GM18868 (cell line): ENCODE data around the gene ALS2.
"Not testable (repeated sequence)": the region's sequence is repeated elsewhere in the genome, so short reads cannot be mapped to it uniquely, and the experiment has no call there.

ENCODE experiments used
- ATAC-seq: cut with Tn5 transposase; IDR thresholded peaks from one replicate; pipeline ENCODE4 v1.9.1; 2021; ENCODE audit warnings: mild to moderate bottlenecking, moderate library complexity; ENCODE audit not compliant: unreplicated experiment

Gene ALS2

DNA sequence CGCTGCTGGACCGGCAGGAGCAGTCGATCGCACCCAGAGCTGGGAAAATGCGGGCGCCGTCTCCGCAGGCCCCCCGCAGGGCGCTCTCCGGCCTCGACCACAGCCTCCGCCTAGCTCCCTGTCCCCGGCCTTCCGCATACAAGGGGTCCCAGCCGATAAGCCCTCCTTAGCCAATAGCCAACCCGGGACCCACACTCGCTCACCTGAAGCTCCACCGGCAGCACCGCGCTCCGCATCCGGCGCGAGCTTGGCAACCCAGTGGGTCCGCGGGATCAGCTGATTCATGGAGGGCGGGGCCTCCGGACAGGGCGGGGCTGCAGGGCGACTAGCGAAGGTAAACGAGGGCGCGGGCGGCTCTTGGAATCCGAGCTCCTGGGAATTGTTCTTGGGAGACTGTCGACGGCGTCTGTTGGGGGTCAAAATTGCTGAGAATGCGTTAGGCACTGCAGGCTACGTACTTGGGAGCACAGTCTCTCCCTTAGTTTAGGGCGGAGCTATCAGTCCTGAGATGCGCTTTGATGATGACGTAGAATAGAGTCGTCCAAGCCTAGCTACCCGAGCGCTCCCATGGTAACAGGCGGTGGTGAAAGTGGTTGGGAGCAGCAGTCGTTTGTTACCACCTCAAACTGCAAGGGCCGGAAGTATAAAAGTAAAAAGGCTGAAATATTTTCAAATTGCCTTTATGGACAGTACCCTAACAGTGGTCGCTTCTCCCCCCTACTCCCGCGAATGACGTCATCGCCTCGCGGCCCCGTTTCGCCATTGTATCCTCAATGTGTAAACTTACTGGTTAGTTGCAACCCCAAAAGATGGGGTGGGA, at the start of gene ALS2:
Gene ALS2 (minus strand): TSS at position 260 of the 820 bp plus-strand sequence. CDS start 12,048 bp downstream, outside the sequence.
- ATAC-seq = peak; percentile 95

DNA sequence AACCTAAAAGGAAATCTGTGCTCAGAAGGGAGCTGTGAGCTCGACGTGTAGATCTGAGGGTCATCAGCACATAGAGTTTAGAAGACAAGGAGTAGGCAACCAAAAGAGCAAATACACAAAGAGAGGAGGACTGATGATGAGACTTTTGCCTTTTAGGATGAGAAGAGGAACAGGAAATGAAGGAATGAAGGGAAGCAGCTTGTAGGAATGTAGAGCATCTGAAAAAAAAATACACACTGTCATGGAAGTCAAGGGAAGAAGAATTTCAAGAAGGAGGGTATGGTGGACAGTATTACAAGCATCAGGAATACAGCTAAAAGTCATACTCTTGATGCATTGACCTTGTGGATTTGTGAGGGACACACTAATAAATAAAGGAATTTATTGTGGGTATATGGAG, 47.5 kb upstream of the ALS2 start:
- no peak for ATAC-seq

DNA sequence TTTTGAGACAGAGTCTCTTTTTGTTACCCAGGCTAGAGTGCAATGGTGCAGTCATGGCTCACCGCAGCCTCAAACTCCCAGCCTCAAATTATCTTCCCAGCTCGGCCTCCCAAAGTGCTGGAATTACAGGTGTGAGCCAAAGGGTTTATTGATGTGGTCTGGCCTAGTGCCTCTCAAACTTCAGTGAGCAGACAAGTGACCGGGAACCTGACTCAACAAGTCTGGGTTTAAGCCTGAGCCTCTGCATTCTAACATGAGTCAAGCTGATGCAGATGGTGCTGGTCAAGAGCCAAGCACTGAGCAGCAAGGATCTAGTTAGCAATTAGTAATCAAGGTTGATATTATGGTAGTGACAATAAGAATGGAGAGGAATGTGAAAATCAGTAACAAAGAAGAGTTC, 46.9 kb upstream of the ALS2 start:
- no peak for ATAC-seq

DNA sequence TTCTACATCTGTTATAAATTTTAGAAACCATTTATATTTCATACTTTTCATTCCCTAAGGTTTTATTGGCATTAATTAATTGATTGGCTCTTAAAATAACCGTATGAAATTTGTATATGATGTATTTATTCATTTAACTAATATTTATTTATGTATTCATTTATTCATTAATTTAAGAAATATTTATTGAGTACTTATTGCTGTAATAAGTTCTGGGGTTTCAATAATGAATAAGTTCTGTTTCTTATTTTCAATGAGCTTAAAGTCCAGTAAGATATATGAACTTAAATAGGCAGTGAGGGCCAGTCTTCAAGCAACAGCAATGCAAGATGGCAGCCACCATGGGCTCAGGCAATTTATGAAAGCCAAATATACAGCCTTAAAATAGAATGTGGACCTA, 43.5 kb upstream of the ALS2 start:
- ATAC-seq = no peak

DNA sequence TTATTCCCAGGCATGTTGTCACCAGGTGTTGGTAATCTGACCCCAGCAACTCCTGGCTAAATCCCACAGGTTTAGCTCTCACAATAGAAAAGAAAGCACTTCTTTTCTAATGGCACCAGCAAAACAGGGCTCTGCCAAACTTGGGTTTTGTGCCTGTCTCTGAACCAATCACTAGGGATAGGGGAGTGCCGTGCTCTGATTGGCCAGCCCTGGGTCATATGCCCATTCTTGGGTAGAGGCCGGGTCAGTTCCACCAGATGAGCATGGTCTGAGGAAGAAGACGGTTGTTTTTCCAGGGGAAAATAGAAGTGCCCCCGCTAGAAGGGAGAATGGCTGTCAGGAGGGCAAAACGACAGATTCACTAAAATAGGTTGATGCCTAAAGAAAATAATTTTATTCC, 40.3 kb upstream of the ALS2 start:
- ATAC-seq = no peak

DNA sequence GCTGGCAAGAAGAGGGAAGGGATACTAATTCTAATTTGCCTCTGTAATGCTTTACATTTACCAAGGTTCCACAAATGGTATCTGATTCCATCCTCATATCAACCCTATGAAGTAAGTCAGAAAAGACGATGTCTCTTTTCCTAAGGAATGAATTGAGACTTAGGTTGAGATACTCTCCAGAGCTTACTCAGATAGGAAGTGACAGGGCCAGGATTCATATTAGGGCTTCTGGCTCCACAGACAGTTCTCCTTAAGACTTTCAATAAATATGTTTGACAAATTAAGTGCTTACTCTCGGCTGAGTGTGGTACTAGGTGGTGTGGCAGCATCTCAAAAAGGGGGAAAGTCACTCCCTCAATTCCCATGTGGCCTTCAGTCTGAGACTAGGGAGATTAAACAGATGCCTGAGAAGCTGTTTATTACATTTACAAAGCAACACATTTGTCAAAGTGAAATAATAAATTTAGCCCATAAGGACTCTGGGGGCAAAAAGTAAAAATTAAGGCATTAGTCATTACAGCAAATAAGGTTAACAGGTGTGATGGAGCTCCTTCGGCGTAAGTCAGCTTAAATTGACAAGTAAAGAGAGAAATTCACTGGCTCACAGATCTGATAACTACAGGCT, 39.8 kb upstream of the ALS2 start:
- ATAC-seq = no peak

DNA sequence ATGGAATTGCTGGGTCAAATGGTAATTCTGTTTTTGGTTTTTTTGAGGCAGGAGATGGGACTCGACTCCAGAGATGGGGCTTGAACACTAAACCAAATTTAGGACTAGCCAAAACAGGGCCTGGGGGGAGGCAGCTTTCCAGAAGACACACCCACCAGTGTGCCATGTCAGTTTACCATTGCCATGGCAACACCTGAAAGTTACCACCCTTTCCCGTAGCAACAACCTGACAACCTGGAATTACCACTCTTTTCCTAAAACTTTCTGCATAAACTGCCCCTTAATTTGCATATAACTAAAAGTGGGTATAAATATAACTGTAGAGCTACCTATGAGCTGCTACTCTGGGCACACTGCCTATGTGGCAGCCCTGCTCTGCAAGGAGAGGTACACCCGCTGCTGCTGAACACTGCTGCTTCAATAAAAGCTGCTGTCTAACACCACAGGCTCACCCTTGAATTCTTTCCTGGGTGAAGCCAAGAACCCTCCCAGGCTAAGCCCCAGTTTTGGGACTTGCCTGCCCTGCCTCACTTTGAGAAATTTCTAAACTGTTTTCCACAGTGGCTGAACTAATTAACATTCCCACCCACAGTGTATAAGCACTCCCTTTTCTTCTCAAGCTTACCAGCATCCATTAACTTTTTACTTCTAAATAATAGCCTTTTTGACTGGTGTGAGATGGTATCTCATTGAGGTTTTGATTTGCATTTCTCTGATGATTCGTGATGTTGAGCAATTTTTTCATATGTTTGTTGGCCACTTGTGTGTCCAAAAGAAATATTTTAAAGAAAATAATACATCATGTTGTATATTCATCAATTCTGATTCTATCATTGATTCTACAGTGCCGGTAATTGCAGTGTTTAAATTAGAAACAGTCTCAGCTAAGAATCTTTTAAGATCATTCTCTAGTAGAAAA, 36.2 kb upstream of the ALS2 start:
- no peak for ATAC-seq

DNA sequence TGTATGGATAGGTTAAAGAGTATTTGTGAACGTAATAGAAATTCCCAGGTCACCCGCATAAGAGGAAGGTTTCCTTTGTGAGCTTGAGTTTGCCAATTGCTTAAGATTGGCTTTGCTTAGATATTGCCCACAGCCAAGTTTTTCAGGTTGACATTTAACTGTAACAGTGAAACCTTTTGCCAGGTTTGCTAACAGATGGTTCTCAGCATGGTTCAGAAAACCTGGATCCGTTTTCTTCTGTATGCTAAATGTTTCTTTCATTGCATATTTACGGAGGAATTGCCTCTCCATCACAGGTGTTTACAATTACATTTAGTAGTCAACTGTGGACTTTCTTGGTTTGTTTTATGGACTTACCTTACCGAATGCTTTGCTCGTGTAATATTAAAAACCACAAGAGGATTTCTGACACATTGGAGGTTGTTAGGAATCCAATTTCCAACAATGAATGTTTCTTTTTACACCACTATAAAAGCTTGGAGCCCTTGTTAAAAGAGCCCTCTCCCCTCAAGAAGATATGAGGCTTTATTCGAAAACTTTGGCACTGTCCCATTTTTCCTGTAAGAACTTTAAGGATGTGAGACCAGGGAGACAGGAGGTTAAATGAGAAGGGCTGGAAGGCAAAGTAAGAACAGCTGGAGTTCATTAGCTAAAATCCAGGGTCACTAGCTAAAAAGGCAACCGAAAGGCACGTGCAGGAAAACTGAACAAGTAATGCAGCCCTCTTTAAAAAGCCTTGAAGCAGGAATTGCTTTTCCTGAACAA, 33.4 kb upstream of the ALS2 start:
- ATAC-seq = no peak

DNA sequence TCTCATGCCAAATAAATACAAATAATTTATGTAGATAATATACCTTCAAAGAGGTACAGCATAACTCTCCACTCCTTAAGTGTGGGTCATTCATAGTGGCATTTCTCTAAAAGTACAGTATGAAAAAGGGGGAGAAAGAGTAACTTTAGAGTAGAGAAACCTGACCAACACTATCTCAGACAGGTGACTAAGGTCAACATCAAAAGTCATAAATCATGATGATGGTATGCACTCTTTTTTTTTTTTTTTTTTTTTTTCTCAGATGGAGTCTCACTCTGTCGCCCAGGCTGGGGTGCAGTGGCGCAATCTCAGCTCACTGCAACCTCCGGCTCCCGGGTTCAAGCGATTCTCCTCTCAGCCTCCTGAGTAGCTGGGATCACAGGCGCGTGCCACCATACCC, 29.9 kb upstream of the ALS2 start:
- not testable (repeated sequence) for ATAC-seq

DNA sequence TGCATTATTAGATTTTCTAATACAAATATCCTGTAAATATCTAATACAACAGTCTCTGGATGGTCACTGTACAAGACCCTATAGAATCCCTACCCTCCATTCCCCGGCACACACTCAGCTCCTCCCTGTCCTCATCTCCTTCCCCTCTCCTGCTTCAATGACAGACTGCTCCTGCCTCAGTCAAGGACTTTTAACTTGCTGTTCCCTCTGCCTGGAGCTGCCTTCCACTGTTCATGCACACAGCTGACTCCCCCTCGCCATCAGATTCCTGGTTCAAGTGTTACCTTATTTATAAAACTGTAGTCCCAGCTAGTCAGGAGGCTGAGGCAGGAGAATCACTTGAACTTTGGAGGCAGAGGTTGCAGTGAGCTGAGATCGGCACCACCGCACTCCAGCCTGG, 28.9 kb upstream of the ALS2 start:
- ATAC-seq = no peak

DNA sequence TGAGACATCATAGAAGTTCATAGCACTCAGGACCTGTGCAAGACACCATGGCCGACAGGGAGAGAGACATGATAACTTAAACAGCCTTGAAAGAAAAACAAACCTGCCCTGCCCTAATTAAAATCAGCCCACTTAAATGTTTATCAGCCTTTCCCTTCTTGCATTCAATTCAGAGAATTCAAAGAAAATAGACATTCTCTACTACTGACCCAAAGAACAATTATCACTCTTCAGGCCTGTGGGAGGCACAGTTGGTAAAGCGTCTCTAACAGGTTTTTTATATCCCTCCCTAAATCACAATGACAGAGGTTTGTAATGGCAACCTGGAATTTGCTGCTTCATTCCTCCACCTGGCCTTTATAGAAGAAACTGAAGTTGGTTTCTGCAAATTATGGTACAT, 27.3 kb upstream of the ALS2 start:
- ATAC-seq = no peak

DNA sequence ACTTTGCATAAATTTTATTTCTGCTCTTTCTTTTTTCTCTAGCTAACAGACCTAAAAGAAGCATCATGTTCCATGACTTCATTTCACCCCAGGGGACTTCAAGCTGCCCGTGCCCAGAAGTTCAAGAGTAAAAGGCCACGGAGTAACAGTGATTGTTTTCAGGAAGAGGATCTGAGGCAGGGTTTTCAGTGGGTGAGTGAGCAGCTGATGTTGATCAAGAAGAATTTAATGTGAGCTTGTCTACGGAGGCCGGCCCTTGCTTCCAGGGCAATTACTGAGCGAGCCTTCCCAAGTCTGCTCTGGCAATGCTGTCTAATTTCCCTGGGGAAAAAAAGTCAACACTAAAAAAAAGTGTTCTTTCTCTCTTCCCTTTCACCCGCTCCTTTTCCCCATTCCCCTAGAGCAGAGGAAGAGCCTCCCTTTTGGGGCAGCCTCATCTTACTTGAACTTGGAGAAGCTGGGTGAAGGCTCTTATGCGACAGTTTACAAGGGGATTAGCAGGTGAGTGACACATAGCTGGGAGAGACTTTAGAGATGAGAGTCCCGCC, 26.8 kb upstream of the ALS2 start:
- ATAC-seq = no peak

DNA sequence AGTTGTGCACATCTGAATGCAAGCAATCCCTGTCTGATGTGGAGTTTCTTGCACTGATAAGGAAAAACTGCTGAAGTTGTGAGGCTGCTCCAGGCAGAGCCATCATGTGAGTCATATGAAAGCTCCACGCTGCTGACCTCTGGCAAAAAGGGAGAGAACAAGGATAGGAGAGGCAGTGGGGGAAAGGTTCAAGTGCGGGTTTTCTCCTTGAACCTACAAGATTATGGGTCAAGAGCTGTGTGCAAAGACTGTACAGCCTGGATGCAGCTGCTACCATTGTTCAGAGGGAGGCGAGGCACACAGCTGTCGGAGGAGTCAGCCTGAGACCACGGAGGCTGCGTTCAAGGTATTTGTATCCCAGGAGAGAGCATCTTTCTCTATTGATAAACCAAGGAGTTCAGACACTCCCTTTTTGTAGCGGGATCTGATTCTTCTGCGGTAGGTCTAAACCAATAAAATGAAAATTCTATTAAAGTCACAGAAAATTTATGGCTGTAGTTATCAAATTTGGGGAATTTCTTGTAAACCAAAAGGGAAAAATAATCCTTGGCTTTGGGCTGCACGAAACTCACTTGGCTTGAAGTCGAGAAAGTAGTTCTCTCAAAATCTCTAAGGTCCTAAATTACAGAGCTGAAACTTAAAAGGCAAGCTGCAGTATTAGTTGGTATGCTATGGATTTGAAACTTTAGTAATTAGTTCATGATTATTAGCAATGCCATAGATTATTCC, 25.9 kb upstream of the ALS2 start, which contains the start of gene CDK15:
Gene CDK15 (plus strand): TSS at position 96 of the 729 bp plus-strand sequence. CDS start 128 bp downstream, at position 224.
- no peak for ATAC-seq

DNA sequence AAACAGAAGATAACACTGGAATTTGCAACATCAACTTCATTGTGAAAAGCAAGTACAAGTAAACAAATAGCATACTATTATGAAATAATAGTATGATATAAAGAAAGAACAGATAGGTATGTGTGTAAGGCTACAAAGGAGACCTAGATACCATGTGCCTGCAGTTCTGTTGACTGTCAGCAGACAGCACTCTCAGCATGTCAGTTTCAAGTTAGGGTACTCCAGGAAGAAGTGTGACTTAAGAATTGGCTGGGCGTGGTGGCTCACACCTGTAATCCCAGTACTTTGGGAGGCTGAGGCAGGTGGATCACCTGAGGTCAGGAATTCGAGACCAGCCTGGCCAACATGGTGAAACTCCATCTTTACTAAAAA, 18.2 kb upstream of the ALS2 start:
- not testable (repeated sequence) for ATAC-seq

DNA sequence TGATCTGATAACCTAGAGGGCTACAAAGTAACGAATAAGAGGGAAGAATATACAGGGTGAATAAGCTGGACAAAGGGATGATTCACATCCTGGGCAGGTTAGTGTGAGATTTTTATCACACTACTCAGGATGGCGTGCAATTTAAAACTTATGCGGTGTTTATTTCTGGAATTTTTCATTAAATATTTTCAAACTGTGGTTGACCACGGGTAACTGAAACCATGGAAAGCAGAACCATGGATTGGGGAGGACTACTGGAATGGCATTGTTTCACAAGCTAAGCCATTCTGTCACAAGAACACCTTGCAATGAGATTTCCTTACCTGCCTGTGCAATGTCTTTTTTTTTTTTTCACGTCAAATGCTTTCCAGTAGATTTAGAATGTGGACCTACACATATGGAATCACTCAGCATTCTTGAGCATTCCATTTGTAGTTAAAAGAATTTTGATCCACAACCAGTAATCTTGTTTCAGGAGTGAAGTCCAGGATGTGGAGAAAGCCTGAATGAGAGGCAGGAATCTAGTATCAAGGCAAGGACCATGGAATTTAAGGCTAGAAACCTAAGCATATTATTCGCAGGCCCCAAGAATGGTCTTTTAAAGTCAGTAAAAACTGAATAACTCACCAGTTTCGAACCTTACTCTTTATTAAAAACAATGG, 17.6 kb upstream of the ALS2 start:
- ATAC-seq = no peak

DNA sequence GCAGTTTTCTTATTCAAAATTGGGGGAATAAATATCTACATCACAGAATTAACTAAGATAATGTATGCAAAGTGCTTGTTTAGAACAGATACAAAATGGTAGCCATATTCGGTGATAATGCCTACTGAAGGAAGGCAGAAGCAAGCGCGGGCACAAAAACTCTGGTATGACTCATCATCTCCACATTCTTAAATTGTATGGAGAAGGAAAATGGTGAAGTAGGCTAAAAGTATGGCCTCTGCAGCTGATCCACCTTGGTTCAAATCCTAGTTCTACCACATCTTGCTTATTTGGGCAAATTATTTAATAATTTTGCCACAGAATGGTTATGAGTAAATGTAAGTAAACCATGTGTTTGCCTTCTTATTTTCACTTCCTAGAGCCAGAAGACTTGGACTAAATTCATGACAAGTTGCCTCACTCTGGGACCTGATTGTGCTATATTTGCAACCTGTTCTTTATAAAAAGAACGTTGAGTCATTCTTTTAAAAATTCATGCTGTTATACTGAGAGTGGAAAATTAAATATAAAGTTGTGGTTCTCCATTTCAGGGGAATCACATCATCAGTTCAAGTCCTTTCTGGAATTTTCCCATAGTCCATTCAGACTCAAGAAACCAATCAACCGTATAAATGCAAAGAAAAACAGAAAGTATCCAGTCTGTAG, 16.6 kb upstream of the ALS2 start:
- ATAC-seq = no peak

DNA sequence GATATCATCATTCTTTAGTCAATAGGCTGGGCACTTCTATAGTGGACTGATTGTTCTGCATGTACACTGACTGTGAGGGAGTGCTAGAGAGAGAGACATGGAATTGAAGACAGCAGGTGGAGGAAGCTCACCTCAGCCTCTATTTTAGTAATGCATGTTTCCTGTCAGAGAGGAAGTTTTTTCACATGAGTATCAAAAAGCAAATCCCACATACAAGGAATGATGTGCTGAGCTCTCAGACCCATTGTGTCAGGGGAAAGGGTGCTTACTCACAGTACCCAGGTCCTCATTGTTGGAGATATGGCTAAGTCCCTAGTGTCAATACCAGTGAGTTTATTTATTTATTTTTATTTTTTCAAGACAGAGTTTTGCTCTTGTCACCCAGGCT, 15.7 kb upstream of the ALS2 start:
- no peak for ATAC-seq

DNA sequence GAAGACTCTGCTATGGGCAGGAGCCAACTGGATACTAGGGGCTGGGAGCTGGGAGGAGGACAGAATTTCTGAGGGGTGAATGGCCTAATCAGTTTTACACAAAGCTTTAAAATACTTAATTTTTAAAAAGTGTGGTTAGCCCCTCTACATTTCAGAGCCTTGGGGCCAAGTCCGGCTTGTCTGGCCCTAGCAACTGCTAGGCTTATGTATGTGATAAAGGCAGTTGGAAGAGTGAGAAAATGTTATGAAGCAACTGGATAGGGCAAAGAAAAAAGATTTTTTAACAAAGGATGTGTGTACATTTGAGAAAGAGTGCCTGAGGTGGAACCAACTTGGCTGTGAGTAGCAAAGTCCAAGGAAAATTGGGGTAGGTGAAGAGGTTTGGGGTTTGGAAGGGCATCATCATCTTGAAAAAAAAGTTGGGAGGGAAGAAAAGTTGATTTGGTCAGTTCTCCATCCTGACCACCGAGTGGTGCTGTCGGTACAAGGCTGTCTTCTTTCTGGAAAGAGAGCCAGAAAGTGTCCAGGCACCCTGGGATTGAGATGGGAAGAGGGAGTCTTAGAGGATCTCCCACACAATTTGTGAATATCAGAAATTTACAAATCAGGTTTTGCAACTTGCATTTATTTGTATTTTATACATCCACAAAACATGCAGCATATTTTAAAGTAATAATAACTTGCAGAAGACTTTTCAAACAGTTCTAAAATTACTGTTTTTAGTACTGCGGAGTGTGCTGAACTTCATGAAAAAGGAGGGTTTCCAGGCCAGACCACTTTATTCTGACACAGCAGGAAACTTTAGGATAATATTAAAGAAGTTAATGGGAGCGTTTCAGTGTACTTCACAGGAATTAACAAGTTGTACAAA, 15.1 kb upstream of the ALS2 start:
- no peak for ATAC-seq
